ENCODE data around the gene FEM1A.
"Not testable (repeated sequence)": the region's sequence is repeated elsewhere in the genome, so short reads cannot be mapped to it uniquely, and the experiment has no call there.

FEM1A gene

DNA sequence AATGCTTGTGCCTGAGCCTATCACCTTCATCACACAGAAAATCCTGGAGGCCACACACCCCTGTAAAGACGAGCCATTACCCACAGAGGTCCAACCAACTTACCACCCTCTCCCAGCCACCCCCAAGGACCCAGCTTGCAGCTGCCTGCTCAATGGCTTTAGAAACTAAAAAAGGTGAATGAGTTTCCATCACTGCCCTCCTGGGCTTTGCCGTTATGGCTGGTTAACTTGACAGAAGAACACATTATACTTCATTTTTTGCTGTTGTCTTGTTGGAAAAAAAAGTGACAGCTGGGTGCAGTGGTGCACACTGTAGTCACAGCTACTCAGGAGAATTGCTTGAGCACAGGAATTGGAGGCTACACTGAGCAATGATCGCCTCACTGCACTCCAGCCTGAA, 17.4 kb upstream of the FEM1A start:
- no peak for DNase-seq

- DNase-seq = no peak
These were observed 15.8 kb upstream of the FEM1A start for GRCh38 chr19:4775627-4776152.

- no peak for DNase-seq
These were observed 14.9 kb upstream of the FEM1A start for GRCh38 chr19:4776436-4777211.

GRCh38 chr19:4778124-4778523, 13.4 kb upstream of the FEM1A start:
- not testable (repeated sequence) for DNase-seq

DNA sequence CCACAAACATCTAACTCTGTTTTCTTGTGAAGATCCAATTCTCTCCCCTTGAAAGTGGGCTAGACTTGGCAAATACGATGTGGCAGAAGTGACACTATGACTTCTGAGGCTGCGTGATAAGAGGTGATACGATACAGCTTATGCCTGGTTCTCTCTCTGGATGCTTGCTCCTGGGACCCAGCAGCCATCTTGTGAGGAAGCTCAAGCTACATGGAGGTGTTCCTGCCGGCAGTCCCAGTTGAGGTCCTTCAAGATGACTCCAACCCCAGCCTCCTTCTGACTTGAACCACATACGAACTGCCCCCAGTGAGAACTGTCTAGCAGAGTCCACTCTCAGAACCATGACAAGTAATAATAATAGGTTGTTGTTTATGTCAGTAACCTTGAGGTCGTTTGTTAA, 10.7 kb upstream of the FEM1A start:
- DNase-seq = no peak

DNA sequence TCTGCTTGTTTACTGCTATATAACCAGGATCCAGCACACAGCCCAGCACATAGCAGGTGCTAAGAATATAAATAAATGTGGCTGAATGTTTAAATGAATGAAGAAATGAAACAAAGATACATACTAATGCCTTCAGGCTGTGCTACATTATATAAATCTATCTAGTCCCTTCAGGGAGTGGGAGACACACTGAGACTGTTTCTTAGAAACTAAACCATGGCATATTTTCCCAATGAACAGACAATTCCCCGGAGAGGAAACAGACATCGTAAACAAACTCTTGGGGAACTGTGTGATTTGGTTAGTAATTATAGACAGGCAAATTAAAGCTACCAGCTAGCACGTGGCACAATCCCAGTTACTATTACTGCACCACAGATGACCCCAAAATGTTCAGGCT, 9.7 kb upstream of the FEM1A start:
- DNase-seq = no peak

- DNase-seq = not testable (repeated sequence)
These were observed 5.0 kb upstream of the FEM1A start for GRCh38 chr19:4786412-4787016.

DNA sequence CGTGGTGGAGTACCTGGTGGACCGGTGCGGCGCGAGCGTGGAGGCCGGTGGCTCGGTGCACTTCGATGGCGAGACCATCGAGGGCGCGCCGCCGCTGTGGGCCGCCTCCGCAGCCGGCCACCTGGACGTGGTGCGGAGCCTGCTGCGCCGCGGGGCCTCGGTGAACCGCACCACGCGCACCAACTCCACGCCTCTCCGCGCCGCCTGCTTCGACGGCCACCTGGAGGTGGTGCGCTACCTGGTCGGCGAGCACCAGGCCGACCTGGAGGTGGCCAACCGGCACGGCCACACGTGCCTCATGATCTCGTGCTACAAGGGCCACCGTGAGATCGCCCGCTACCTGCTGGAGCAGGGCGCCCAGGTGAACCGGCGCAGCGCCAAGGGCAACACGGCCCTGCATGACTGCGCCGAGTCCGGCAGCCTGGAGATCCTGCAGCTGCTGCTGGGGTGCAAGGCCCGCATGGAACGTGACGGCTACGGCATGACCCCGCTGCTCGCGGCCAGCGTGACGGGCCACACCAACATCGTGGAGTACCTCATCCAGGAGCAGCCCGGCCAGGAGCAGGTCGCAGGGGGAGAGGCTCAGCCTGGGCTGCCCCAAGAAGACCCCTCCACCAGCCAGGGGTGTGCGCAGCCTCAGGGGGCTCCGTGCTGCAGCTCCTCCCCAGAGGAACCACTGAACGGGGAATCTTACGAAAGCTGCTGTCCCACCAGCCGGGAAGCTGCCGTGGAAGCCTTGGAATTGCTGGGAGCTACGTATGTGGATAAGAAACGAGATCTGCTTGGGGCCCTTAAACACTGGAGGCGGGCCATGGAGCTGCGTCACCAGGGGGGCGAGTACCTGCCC, 708 bp downstream of the FEM1A start:
- DNase-seq = not testable (repeated sequence)

- DNase-seq = not testable (repeated sequence)
These were observed 1.3 kb downstream of the FEM1A start for GRCh38 chr19:4792866-4793195.

DNA sequence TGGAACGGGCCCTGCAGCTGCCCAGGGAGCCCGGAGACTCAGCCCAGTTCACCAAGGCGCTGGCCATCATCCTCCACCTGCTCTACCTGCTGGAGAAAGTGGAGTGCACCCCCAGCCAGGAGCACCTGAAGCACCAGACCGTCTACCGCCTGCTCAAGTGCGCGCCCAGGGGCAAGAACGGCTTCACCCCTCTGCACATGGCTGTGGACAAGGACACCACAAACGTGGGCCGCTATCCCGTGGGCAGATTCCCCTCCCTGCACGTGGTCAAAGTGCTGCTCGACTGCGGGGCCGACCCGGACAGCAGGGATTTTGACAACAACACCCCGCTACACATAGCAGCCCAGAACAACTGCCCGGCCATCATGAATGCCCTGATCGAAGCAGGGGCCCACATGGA, 1.7 kb downstream of the FEM1A start:
- not testable (repeated sequence) for DNase-seq

GRCh38 chr19:4794971-4795370, 3.4 kb downstream of the FEM1A start:
- no peak for DNase-seq

- DNase-seq = no peak
These were observed 3.9 kb downstream of the FEM1A start for GRCh38 chr19:4795400-4795799.

GRCh38 chr19:4800591-4801081, 9.1 kb downstream of the FEM1A start:
- DNase-seq = no peak

- DNase-seq = no peak
These were observed 9.6 kb downstream of the FEM1A start for GRCh38 chr19:4801085-4801619.

- DNase-seq = no peak
These were observed 11.2 kb downstream of the FEM1A start for GRCh38 chr19:4802711-4803110.

GRCh38 chr19:4803736-4804695, 12.5 kb downstream of the FEM1A start:
- peak; percentile 55 for DNase-seq

GRCh38 chr19:4805140-4805539, 13.6 kb downstream of the FEM1A start:
- DNase-seq = not testable (repeated sequence)

DNA sequence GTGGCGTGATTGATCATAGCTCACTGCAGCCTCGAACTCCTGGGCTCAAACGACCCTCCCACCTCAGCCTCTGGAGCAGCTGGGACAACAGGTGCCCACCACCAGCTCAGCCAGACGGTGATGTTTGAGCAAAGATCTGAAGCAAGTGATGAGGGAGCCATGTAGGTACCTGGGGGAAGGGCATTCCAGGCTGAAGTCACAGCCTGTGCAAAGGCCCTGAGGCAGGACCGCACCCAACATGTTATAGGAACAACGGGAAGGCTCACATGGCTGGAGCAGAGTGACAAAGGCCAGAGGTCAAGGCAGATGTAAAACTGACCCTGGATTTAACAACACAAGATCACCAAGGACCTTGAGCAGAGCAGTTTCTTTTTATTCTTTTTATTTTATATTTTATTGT, 14.8 kb downstream of the FEM1A start:
- no peak for DNase-seq

DNA sequence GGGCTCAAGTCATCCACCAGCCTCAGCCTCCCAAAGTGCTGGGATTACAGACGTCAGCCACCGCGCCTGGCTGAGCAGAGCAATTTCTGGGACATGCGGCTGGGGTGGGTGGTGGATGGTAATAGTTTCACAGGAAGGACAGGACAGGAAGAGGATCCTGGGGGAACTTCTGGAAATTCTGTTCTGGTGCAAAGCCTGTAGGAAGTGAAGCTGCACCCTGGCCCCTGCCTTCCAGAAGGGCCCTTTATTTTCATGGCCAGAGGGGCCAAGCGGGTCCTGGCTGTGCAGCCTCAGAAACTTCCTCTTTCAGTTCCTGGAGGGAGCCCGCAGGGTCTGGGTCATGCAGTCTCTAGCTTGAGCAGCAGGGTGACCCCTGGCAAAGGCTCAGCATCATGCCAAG, 15.7 kb downstream of the FEM1A start:
- no peak for DNase-seq

DNA sequence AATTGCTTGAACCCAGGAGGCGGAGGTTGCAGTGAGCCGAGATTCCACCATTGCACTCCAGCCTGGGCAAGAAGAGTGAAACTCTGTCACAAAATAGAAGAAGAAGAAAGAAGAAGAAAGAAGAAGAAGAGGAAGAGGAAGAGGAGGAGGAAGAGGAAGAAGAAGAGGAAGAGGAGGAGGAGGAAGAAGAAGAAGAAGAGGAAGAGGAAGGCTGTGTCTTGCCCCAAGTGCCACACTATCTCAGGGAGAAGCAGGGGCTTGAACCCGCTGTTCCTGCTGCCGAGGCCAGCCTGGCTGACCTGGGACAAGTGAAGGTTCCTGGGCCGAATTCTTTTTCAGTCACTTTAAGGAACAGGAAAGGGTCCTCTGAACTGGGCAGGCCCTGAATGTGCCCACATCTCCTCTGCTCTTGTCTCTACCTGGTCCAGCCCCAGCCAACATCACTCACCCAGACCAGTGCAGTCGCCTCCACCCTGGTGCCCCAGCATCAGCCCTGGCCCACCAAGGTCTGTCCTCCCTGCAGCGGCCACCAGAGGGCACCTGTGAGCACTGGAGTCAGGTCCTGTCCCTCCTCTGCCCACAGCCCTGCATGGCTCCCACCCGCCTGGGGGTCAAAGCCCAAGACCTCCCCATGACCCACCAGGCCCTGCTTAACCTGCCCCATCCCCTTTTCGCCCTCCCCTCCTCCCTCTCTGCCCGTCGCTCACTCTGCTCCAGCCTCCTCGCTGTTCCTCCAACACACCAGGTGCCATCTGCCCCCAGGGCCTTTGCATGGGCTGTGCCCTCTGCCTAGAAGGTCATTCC, 20.0 kb downstream of the FEM1A start:
- peak; percentile 75 for DNase-seq

Data from NK-92 treated with Interleukin-12 subunit alpha and Interleukin-12 subunit beta, amount 100 ng/mL, for 24 hours (cell line).